CD4-positive, alpha-beta memory T cell (primary cell): Measurements from ENCODE around the gene DAGLA. TPM values are rescaled to one million over a fixed set of nuclear protein-coding genes. Genes with fewer than 3 reads are reported as not detected.

Experiments used
- CTCF ChIA-PET: fragments of 350-600 bp; sonication (Branson Sonifier 250); formaldehyde crosslinking; loops from one replicate; lab custom pipeline; 2021; ENCODE audit warnings: inconsistent platforms; ENCODE audit not compliant: partially characterized antibody; lab: Charles Lee
- POLR2A ChIA-PET: fragments of 350-600 bp; sonication (Branson Sonifier 250); formaldehyde crosslinking; loops from one replicate; lab custom pipeline; 2021; ENCODE audit not compliant: partially characterized antibody; lab: Charles Lee
- DNase-seq, 5 donors: peaks; one replicate each; pipeline versions ENCODE4 v3.0.0 to v3.0.0-alpha.2; 2020 to 2022; ENCODE audit warnings: mixed read lengths in 1 of 5
- H3K27ac ChIP-seq: one replicate; pipeline ENCODE4 v1.7.0; 2013; ENCODE audit warnings: low read depth, low read length
- H3K27me3 ChIP-seq: 2 replicates; pipeline ENCODE4 v1.7.0; 2013; ENCODE audit warnings: mild to moderate bottlenecking, low read length, moderate library complexity; ENCODE audit not compliant: insufficient read depth
- H3K36me3 ChIP-seq: 2 replicates; pipeline ENCODE4 v1.7.0; 2013; ENCODE audit warnings: mild to moderate bottlenecking, low read length, moderate library complexity; ENCODE audit not compliant: insufficient read depth
- H3K4me1 ChIP-seq: 2 replicates; pipeline ENCODE4 v1.7.0; 2013; ENCODE audit warnings: mild to moderate bottlenecking, low read length, moderate library complexity; ENCODE audit not compliant: insufficient read depth
- H3K4me3 ChIP-seq, 2 donors: one replicate each; pipeline ENCODE4 v1.7.0; 2013; ENCODE audit warnings: low read length in 2 of 2, mild to moderate bottlenecking in 1 of 2
- H3K9me3 ChIP-seq, 2 donors: one replicate each; pipeline ENCODE4 v1.7.0; 2013; ENCODE audit warnings: low read length in 2 of 2, control low read depth in 1 of 2; ENCODE audit not compliant: control insufficient read depth in 1 of 2
- H3K27ac Mint-ChIP-seq, 7 donors: one replicate each; pipeline ENCODE4 v1.8.0; 2020 to 2021; ENCODE audit warnings: mixed read lengths in 7 of 7, mild to moderate bottlenecking in 6 of 7, inconsistent platforms in 3 of 7, moderate library complexity in 3 of 7
- H3K27me3 Mint-ChIP-seq, 2 donors: one replicate each; pipeline ENCODE4 v1.8.0; 2020 to 2021; ENCODE audit warnings: mixed read lengths in 2 of 2
- H3K36me3 Mint-ChIP-seq, 2 donors: one replicate each; pipeline ENCODE4 v1.8.0; 2020 to 2021; ENCODE audit warnings: mixed read lengths in 2 of 2, inconsistent platforms in 1 of 2, mild to moderate bottlenecking in 1 of 2
- H3K4me1 Mint-ChIP-seq, 4 donors: one replicate each; pipeline ENCODE4 v1.8.0; 2020 to 2021; ENCODE audit warnings: mixed read lengths in 4 of 4, mild to moderate bottlenecking in 1 of 4
- H3K4me3 Mint-ChIP-seq, 8 donors: one replicate each; pipeline ENCODE4 v1.8.0; 2020 to 2021; ENCODE audit warnings: mixed read lengths in 8 of 8, mild to moderate bottlenecking in 7 of 8, moderate library complexity in 6 of 8, inconsistent platforms in 3 of 8
- H3K9me3 Mint-ChIP-seq, 8 donors: one replicate each; pipeline ENCODE4 v1.8.0; 2020 to 2021; ENCODE audit warnings: mixed read lengths in 8 of 8, mild to moderate bottlenecking in 5 of 8, inconsistent platforms in 3 of 8, moderate library complexity in 1 of 8
- intact Hi-C: fragments of 100-400 bp; cut with micrococcal nuclease; formaldehyde crosslinking; loops from one replicate; pipeline ENCODE4 v1.15.1; 2023
- polyA plus RNA-seq, 2 donors: library from polyadenylated mRNA; unstranded; fragments of 300-500 nt; fragmentation: Illumina TruSeq; gene quantifications; one replicate each; pipeline ENCODE4 v1.2.3, GENCODE V29; 2021
- total RNA-seq, 2 experiments: library from RNA; stranded (reverse); gene quantifications; one replicate each; pipeline ENCODE4 v1.2.3, GENCODE V29; 2021

The DAGLA gene
- total and polyA plus RNA-seq, 4 experiments from 2014 or later, result 0.30 to 0.52 (median 0.44) TPM; not detected in 1

DNA sequence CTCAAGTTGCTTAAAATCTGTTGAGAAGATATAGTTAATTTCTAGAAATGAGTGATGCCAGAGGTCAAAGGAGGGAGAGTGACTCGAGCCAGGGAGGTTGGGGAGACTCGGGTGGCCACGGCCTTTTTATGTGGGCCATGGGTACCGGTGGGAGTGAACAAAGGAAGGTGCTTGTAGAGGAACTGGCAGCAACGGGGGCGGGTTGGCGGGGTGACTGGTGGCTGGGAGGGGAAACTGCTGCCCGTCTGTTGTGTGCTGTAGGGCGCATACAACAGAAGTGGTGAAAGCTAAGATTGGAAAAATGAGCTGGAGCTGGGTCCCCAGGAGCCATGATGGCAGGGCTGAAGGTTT, 5.4 kb downstream of the DAGLA start:
- intact Hi-C loops, result no loop called here
- DNase-seq, result no peak
- Mint-ChIP-seq H3K27me3 (peaks cover 0 to 5% of the 10 kb centered on the region in 2 donors), H3K36me3 (no peaks in the 10 kb centered on the region), H3K9me3 (no peaks in the 10 kb centered on the region), H3K4me3 (peak overlapping the region in 3 of 8 donors; percentile 17 to 39 (median 37)), H3K4me1 (peaks cover 0 to 23% (median 14%) of the 10 kb centered on the region in 4 donors), H3K27ac (peak overlapping the region in 5 of 7 donors; percentile 14 to 85 (median 45))
- no peak overlapping the region for H3K27ac ChIP-seq
- POLR2A ChIA-PET, result no interaction called here
- no peaks in the 10 kb centered on the region for H3K36me3 ChIP-seq
- H3K9me3 ChIP-seq, result no peaks in the 10 kb centered on the region
- no peaks in the 10 kb centered on the region for H3K27me3 ChIP-seq
- peaks cover 36% of the 10 kb centered on the region for H3K4me1 ChIP-seq
- H3K4me3 ChIP-seq, result no peak overlapping the region
- CTCF ChIA-PET, result interaction anchor here (1.5 to 2.0 kb wide), 2 partner anchors 10 to 48 kb away, joined by 5 to 8 read pairs; no protein-coding TSS in a partner anchor

DNA sequence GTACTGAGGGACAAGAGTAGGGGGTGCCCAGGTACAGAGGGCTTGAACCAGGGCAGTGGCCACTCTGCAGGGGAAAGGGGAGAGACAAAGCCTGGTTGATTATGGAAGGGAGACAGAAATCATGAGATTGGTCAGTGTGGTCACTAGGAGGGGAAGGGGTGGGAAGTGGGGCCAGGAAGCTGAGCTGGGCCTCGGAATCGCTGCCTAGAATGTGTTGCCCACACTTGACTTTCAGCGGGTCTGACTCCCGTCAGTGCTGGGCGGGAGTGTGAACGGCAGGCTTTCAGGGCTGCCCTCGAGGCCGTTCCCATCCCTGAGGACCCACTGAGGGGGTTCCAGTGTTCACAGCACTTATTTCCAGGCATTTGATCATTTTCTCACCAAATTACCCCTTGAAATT, 5.9 kb downstream of the DAGLA start:
- ChIA-PET CTCF (interaction anchor here (1.5 to 2.0 kb wide), 2 partner anchors 9 to 47 kb away, joined by 5 to 8 read pairs; no protein-coding TSS in a partner anchor), POLR2A (no interaction called here)
- DNase-seq, result no peak
- peaks cover 0 to 20% (median 11%) of the 10 kb centered on the region in 4 donors for H3K4me1 Mint-ChIP-seq
- Histone ChIP-seq H3K27me3 (no peaks in the 10 kb centered on the region), H3K4me1 (peaks cover 36% of the 10 kb centered on the region), H3K4me3 (no peak overlapping the region), H3K36me3 (no peaks in the 10 kb centered on the region), H3K27ac (no peak overlapping the region), H3K9me3 (no peaks in the 10 kb centered on the region)
- intact Hi-C loops, result no loop called here
- H3K27ac Mint-ChIP-seq, result peak overlapping the region in 4 of 7 donors; percentile 14 to 85 (median 42)
- H3K9me3 Mint-ChIP-seq, result no peaks in the 10 kb centered on the region
- peaks cover 0 to 5% of the 10 kb centered on the region in 2 donors for H3K27me3 Mint-ChIP-seq
- H3K36me3 Mint-ChIP-seq, result no peaks in the 10 kb centered on the region
- peak overlapping the region in 4 of 8 donors; percentile 17 to 39 (median 32) for H3K4me3 Mint-ChIP-seq

DNA sequence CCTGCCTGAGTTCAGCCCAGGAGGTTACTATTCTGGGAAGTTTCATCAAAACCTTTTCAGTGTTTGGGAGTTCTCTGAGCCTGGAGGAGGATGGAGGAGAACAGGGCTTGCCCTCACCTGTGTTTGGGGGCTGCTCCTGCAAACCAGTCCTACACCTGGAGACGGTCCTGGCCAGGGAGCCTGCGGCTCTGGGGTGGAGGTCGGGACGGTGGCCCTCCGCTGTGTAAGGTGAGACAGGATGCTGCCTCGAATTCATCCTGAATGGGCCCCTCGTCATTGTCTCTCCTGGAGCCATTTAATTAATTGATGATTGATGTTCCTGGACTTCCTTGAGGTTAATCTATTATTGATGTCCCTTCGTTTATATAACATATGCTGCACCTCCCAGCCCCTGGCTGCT, 6.3 kb downstream of the DAGLA start:
- intact Hi-C loops, result no loop called here

DNA sequence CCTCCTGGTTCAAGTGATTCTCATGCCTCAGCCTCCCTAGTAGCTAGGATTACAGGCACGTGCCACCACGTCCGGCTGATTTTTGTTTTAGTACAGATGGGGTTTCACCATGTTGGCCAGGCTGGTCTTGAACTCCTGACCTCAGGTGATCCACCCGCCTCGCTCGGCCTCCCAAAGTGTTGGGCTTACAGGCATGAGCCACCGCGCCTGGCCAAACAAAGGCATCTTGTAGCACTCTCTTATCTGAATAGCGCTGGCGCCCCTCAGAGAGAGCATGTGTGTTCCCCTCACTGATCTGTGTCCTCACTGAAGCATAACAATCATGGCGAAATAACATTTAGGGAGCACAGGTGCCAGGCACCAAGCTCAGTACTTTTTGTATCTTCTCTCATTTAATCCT, 7.2 kb downstream of the DAGLA start:
- POLR2A ChIA-PET, result no interaction called here
- CTCF ChIA-PET, result no interaction called here

More for the DNA sequence above, 6.3 kb downstream of the DAGLA start:
- no peaks in the 10 kb centered on the region for H3K9me3 Mint-ChIP-seq
- H3K27me3 Mint-ChIP-seq, result peaks cover 0 to 5% of the 10 kb centered on the region in 2 donors
- ChIA-PET POLR2A (no interaction called here), CTCF (interaction anchor here (2.0 kb wide), 1 partner anchor 47 kb away, joined by 8 read pairs; no protein-coding TSS in a partner anchor)
- Histone ChIP-seq H3K27me3 (no peaks in the 10 kb centered on the region), H3K9me3 (no peaks in the 10 kb centered on the region), H3K4me1 (peaks cover 36% of the 10 kb centered on the region), H3K36me3 (no peaks in the 10 kb centered on the region), H3K27ac (no peak overlapping the region), H3K4me3 (no peak overlapping the region)
- H3K4me3 Mint-ChIP-seq, result no peak overlapping the region
- H3K27ac Mint-ChIP-seq, result no peak overlapping the region
- no peak for DNase-seq
- H3K36me3 Mint-ChIP-seq, result no peaks in the 10 kb centered on the region
- peaks cover 0 to 18% (median 11%) of the 10 kb centered on the region in 4 donors for H3K4me1 Mint-ChIP-seq

DNA sequence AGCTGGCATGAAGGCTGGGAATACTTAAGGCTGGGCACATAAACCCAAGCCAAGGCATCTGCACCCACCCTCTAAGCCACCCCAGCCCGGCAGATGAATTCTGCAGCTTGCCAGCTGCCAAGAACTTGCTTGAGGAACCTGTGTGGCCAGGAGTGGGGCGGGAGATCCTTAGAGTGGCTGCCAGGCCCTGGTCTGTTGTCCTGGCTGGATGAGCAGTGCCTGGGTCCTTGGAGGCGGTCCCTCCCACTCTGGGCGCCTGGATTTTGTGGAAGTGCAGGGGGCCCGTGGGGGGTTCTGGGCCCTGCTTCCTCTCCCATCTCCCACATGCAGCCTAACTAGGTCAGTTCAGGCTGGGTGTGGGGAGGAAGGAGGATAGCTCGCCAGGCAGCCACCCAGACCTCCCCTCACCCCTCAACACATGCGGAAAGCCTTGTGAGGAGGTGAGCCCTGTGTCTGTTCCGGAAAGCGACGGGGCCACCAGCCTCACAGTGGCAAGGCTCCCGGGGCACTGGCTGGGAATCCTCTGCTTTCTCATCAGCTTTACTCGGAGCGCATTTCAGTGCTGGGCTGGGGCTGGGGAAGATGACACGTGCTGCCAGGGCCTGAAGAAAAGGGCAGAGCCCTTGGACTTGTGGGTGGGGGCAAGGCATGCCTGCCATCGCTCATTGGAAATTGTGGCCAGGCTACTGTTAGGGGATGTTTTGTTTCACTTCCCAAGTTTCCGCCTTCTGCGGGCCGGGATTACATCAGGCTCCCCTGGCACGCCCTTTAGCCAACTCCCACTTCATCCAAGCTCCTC, 8.4 kb downstream of the DAGLA start:
- POLR2A ChIA-PET, result interaction anchor here (0.9 kb wide), 1 partner anchor 45 kb away, joined by 3 read pairs; no protein-coding TSS in a partner anchor
- H3K27ac ChIP-seq, result no peak overlapping the region
- H3K27me3 ChIP-seq, result no peaks in the 10 kb centered on the region
- CTCF ChIA-PET, result interaction anchor here (0.9 kb wide), 1 partner anchor 46 kb away, joined by 3 read pairs; no protein-coding TSS in a partner anchor
- Mint-ChIP-seq H3K4me1 (peaks cover 0 to 12% (median 8%) of the 10 kb centered on the region in 4 donors), H3K9me3 (no peaks in the 10 kb centered on the region), H3K27ac (no peak overlapping the region), H3K36me3 (no peaks in the 10 kb centered on the region), H3K27me3 (peaks cover 0 to 5% of the 10 kb centered on the region in 2 donors), H3K4me3 (no peak overlapping the region)
- H3K9me3 ChIP-seq, result no peaks in the 10 kb centered on the region
- intact Hi-C loops, result no loop called here
- peaks cover 30% of the 10 kb centered on the region for H3K4me1 ChIP-seq
- H3K4me3 ChIP-seq, result no peak overlapping the region
- H3K36me3 ChIP-seq, result no peaks in the 10 kb centered on the region
- DNase-seq, result no peak

More for the DNA sequence above, 7.2 kb downstream of the DAGLA start:
- no peaks in the 10 kb centered on the region for H3K9me3 Mint-ChIP-seq
- no peak for DNase-seq
- Histone ChIP-seq H3K9me3 (no peaks in the 10 kb centered on the region), H3K27me3 (no peaks in the 10 kb centered on the region), H3K36me3 (no peaks in the 10 kb centered on the region), H3K4me3 (no peak overlapping the region), H3K27ac (no peak overlapping the region), H3K4me1 (peaks cover 36% of the 10 kb centered on the region)
- peak overlapping the region in 1 of 7 donors; percentile 75 for H3K27ac Mint-ChIP-seq
- no peaks in the 10 kb centered on the region for H3K36me3 Mint-ChIP-seq
- intact Hi-C loops, result no loop called here
- peaks cover 0 to 12% (median 8%) of the 10 kb centered on the region in 4 donors for H3K4me1 Mint-ChIP-seq
- peak overlapping the region in 1 of 8 donors; percentile 57 for H3K4me3 Mint-ChIP-seq
- peaks cover 0 to 5% of the 10 kb centered on the region in 2 donors for H3K27me3 Mint-ChIP-seq

DNA sequence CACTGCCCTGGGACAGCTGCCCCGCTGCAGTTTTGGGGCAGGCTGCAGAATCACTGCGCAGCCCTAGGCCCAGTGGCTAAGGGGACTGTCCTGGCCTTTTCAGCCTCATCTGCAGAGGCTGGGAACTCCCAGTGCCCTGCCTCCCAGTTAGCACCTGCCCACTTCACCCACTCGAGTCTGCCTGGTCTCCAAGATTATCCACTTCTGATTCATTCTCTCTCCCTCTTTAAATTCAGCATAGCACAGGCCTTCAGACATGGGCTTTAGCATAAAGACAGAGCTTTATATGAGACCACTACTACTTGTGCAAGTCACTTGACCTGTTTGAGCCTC, 8.9 kb downstream of the DAGLA start:
- Mint-ChIP-seq H3K9me3 (no peaks in the 10 kb centered on the region), H3K4me3 (no peak overlapping the region), H3K36me3 (no peaks in the 10 kb centered on the region), H3K27me3 (peaks cover 0 to 5% of the 10 kb centered on the region in 2 donors), H3K27ac (peak overlapping the region in 1 of 7 donors; percentile 47), H3K4me1 (peaks cover 0 to 12% (median 8%) of the 10 kb centered on the region in 4 donors)
- no peaks in the 10 kb centered on the region for H3K27me3 ChIP-seq
- H3K4me1 ChIP-seq, result peaks cover 24% of the 10 kb centered on the region
- H3K36me3 ChIP-seq, result no peaks in the 10 kb centered on the region
- H3K4me3 ChIP-seq, result no peak overlapping the region
- intact Hi-C loops, result no loop called here
- ChIA-PET CTCF (interaction anchor here (1.1 kb wide), 1 partner anchor 8 kb away, joined by 3 read pairs; no protein-coding TSS in a partner anchor), POLR2A (interaction anchor here (0.9 kb wide), 1 partner anchor 44 kb away, joined by 3 read pairs; no protein-coding TSS in a partner anchor)
- DNase-seq, result no peak
- no peak overlapping the region for H3K27ac ChIP-seq
- no peaks in the 10 kb centered on the region for H3K9me3 ChIP-seq

DNA sequence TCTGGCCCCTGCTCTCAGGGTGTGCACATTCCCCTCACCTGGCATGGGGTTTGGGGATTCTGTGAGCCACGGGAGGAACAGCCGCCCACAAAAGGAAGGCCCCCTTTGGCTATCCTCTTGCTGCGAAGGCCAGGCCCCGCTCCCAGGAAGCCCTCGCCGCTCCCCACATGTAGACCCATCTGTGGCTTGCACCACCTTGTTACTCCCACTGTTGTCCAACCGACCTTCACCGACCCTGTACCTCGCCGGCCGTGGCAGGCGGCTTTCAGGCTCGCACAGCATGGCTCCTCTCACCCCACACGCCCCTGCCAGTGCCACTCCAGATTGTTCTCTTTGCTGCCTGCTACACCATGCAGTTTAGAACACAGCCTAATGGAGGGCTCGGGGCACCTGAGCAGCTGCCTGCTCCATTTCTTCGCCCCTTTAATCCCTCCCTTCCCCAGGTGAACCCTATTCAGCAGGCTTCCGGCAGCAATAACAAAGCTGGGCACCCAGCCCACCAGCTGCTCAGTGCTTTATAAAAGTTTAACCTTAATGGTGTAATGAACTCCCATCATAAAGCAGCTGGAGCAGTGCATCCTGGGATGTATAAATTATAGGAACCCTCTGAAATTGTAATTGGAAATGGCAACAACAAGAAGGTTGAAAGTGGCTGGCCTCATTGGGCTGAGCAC, 10.7 kb downstream of the DAGLA start:
- Histone ChIP-seq H3K27me3 (no peaks in the 10 kb centered on the region), H3K4me1 (peaks cover 17% of the 10 kb centered on the region), H3K36me3 (no peaks in the 10 kb centered on the region), H3K9me3 (no peaks in the 10 kb centered on the region), H3K27ac (no peak overlapping the region), H3K4me3 (no peak overlapping the region)
- H3K36me3 Mint-ChIP-seq, result no peaks in the 10 kb centered on the region
- peaks cover 0 to 3% of the 10 kb centered on the region in 2 donors for H3K27me3 Mint-ChIP-seq
- no peak for DNase-seq
- intact Hi-C loops, result no loop called here
- no peak overlapping the region for H3K4me3 Mint-ChIP-seq
- ChIA-PET POLR2A (no interaction called here), CTCF (interaction anchor here (1.5 kb wide), 2 partner anchors 42 to 46 kb away, joined by 3 read pairs; no protein-coding TSS in a partner anchor)
- no peaks in the 10 kb centered on the region for H3K9me3 Mint-ChIP-seq
- H3K4me1 Mint-ChIP-seq, result peaks cover 4 to 12% (median 6%) of the 10 kb centered on the region in 4 donors
- peak overlapping the region in 1 of 7 donors; percentile 25 for H3K27ac Mint-ChIP-seq
